Measurements from ENCODE around the gene ELMO2. TPM values are rescaled to one million over a fixed set of nuclear protein-coding genes. Genes with fewer than 3 reads are reported as not detected.
A peak's percentile ranks its signal among the peaks of the same experiment; 100 is the strongest.

Gene ELMO2, protein sequence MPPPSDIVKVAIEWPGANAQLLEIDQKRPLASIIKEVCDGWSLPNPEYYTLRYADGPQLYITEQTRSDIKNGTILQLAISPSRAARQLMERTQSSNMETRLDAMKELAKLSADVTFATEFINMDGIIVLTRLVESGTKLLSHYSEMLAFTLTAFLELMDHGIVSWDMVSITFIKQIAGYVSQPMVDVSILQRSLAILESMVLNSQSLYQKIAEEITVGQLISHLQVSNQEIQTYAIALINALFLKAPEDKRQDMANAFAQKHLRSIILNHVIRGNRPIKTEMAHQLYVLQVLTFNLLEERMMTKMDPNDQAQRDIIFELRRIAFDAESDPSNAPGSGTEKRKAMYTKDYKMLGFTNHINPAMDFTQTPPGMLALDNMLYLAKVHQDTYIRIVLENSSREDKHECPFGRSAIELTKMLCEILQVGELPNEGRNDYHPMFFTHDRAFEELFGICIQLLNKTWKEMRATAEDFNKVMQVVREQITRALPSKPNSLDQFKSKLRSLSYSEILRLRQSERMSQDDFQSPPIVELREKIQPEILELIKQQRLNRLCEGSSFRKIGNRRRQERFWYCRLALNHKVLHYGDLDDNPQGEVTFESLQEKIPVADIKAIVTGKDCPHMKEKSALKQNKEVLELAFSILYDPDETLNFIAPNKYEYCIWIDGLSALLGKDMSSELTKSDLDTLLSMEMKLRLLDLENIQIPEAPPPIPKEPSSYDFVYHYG
- total RNA-seq, result 77.5 TPM

DNA sequence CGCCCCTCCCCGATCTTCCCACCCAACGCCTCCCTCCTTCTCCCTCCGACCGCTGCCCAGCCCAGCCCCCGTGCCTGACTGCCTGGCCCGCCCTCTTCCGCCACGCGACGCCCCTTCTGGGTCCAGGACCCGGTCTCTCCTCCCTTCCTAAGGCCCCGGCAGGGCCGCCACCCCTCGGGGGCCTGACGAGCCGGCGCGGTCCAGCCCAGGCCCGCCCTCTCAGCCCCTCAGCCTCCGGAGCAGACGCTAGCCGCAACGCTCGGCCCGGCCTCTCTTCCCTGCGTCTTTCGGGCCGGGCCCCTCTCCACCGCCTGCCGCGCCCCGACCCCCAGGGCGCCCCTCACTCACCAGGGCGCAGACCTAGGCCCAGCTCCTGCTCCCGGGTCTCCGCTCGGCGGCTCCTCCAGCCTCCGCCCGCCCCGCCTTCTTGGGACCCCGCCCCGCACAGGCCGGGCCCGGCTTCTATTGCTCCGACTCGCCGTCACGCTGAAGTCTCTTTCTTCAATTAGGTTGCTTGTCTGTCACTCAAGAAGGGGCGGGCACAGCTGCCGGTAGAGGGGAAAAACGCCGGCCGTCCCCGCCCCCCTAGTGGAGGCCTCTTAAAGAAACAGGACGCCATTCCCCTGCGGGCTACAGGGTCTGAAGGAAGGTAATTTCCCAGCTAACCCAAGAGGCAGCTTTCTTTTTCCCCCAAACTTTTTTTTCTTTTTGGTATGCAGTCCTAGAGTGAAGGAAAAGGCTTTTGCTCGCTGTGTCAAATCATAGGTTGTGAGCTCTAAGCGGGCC lies at the start of gene ELMO2:
Gene ELMO2 (minus strand): TSS at position 416 of the 786 bp plus-strand sequence. CDS start 12,133 bp downstream, outside the sequence.
- Histone ChIP-seq H3K27ac (peak within 1 kb of the TSS; percentile 95 to 98), H3K4me3 (peak within 1 kb of the TSS; percentile 87 to 88), H3K27me3 (no peaks in the 10 kb centered on the region), H3K36me3 (no peaks in the 10 kb centered on the region), H3K9me3 (no peaks in the 10 kb centered on the region), H3K4me1 (peaks cover 24 to 58% of the 10 kb centered on the region in 2 donors)
- intact Hi-C loops (cut with DNase I), result loop anchor here (1.0 kb wide), 2 partner anchors 42 to 434 kb away; partner anchors contain the start of gene ZNF335
- TF ChIP-seq, protein P1, sequence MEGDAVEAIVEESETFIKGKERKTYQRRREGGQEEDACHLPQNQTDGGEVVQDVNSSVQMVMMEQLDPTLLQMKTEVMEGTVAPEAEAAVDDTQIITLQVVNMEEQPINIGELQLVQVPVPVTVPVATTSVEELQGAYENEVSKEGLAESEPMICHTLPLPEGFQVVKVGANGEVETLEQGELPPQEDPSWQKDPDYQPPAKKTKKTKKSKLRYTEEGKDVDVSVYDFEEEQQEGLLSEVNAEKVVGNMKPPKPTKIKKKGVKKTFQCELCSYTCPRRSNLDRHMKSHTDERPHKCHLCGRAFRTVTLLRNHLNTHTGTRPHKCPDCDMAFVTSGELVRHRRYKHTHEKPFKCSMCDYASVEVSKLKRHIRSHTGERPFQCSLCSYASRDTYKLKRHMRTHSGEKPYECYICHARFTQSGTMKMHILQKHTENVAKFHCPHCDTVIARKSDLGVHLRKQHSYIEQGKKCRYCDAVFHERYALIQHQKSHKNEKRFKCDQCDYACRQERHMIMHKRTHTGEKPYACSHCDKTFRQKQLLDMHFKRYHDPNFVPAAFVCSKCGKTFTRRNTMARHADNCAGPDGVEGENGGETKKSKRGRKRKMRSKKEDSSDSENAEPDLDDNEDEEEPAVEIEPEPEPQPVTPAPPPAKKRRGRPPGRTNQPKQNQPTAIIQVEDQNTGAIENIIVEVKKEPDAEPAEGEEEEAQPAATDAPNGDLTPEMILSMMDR (IDR thresholded peaks at IDR 0.05), result peak in 2 of 3 experiments; percentile 17 to 30
- DNase-seq (ENCODE audit: low spot score in 2 of 2), result peak; percentile 94 to 99

DNA sequence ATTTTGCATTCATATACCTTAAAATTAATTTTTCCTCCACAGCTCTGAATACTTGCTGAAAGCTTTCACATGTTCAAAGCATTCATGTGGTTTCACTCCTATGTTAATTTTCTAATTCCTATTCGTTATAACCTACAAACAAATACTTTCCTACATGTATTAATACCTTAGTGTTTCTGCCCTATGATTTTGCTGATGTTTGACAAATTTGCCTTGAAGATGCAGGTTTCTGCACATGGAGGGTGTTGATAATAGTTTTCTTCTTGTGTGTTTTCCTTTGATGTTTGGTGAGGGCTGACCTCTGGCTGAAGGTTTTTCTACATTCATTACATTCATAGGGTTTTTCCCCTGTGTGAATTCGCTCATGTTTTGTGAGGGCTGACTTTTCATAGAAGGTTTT lies 49.3 kb upstream of the ELMO2 start:
- TF ChIP-seq, protein P1 (IDR thresholded peaks at IDR 0.05), result no peak
- peaks cover 0 to 6% of the 10 kb centered on the region in 2 donors for H3K9me3 ChIP-seq
- DNase-seq (ENCODE audit: low spot score in 2 of 2), result no peak
- no peaks in the 10 kb centered on the region for H3K27me3 ChIP-seq
- H3K36me3 ChIP-seq, result no peaks in the 10 kb centered on the region
- no peak overlapping the region for H3K4me3 ChIP-seq
- no peak overlapping the region for H3K27ac ChIP-seq
- intact Hi-C loops (cut with DNase I), result no loop called here
- H3K4me1 ChIP-seq, result no peaks in the 10 kb centered on the region

DNA sequence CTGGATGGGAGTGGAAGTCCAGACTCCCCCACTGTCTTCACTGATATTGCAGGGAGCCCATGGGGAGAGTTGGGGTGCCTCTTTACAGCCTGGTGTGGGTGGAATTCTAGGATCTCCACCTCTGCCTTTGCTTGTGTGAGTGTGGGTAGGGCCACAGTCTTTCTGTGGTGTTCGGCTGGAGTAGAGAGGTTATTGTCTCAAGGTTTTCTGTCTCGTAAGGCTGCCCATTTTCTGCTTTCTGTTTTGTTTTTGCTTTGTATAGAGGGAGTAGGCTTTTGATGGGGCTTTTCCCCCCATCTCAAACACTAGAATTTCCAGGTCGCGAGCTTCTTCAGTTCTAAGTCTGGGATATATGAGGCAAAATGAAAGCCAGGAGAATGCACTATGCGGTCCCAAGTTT lies 40.4 kb upstream of the ELMO2 start:
- no peaks in the 10 kb centered on the region for H3K4me1 ChIP-seq
- H3K4me3 ChIP-seq, result no peak overlapping the region
- no peaks in the 10 kb centered on the region for H3K36me3 ChIP-seq
- H3K27ac ChIP-seq, result no peak overlapping the region
- no peaks in the 10 kb centered on the region for H3K9me3 ChIP-seq
- DNase-seq (ENCODE audit: low spot score in 2 of 2), result no peak
- H3K27me3 ChIP-seq, result no peaks in the 10 kb centered on the region
- intact Hi-C loops (cut with DNase I), result no loop called here
- TF ChIP-seq, protein P1 (IDR thresholded peaks at IDR 0.05), result no peak

- intact Hi-C loops (cut with DNase I), result no loop called here
- no peak overlapping the region for H3K4me3 ChIP-seq
- H3K9me3 ChIP-seq, result no peaks in the 10 kb centered on the region
- no peak overlapping the region for H3K27ac ChIP-seq
- TF ChIP-seq, protein P1 (IDR thresholded peaks at IDR 0.05), result no peak
- DNase-seq (ENCODE audit: low spot score in 2 of 2), result no peak
- no peaks in the 10 kb centered on the region for H3K4me1 ChIP-seq
- no peaks in the 10 kb centered on the region for H3K27me3 ChIP-seq
- no peaks in the 10 kb centered on the region for H3K36me3 ChIP-seq
Observed at GRCh38 chr20:46439837-46440236, 33.4 kb upstream of the ELMO2 start.

DNA sequence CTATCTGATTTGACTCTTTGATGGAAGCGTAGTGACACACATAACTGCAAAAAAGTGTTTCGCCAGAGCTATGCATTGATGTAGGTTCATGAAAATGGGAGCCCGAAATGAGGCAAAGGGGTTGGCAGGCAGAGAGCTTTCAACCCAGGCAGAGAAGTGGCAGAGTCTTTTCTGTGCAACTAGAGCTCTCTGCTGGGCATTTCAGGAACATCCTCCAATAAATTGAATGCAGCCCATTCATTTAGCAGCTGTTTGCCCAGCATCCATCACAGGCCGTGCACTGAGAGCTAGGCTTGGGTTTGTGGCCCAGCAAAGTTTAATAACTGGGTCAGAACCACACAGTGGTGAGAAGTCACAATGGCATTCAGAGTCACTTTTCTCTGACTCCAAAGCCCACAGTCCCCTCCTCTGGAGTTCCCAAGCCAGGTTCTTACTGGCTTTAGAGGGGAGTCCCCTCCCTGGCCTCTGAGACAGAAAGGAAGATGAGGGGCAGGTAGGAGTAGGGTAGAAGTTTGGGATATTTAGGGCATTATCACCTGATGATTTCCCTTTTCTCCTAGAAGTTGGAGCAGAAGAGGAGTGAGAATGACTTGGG lies 31.8 kb upstream of the ELMO2 start:
- intact Hi-C loops (cut with DNase I), result no loop called here
- TF ChIP-seq, protein P1 (IDR thresholded peaks at IDR 0.05), result peak in 1 of 3 experiments; percentile 15
- Histone ChIP-seq H3K36me3 (no peaks in the 10 kb centered on the region), H3K27ac (no peak overlapping the region), H3K4me1 (no peaks in the 10 kb centered on the region), H3K4me3 (no peak overlapping the region), H3K27me3 (no peaks in the 10 kb centered on the region), H3K9me3 (no peaks in the 10 kb centered on the region)
- DNase-seq (ENCODE audit: low spot score in 2 of 2), result no peak
